NCI-H510A treated with DMSO at 0.1 percent for 48 hours (cell line): Measurements from ENCODE around the gene MSLN.
"Not testable (repeated sequence)": the region's sequence is repeated elsewhere in the genome, so short reads cannot be mapped to it uniquely, and the experiment has no call there.

ENCODE experiments used
- DNase-seq: peaks from one replicate; lab custom pipeline; 2025; lab: John Stamatoyannopoulos, UW

The MSLN gene

GRCh38 chr16:760545-761343, at the start of gene MSLN:
Gene MSLN (plus strand): TSS chr16:760734. CDS start chr16:762681, 1,947 bp downstream.
- no peak for DNase-seq

- DNase-seq: no peak
These were observed 49.5 kb upstream of the MSLN start for GRCh38 chr16:711084-711483.

GRCh38 chr16:711548-712320, 48.8 kb upstream of the MSLN start:
- DNase-seq: peak; percentile 34

GRCh38 chr16:712740-713250, 47.7 kb upstream of the MSLN start:
- DNase-seq: not testable (repeated sequence)

- DNase-seq: no peak
These were observed 46.5 kb upstream of the MSLN start for GRCh38 chr16:714079-714478.

GRCh38 chr16:714558-715476, 45.7 kb upstream of the MSLN start, which contains the start of gene METRN:
Gene METRN (plus strand): TSS chr16:715118. CDS start chr16:715290, 172 bp downstream.
- peak; percentile 53 for DNase-seq

GRCh38 chr16:715477-716199, 44.9 kb upstream of the MSLN start:
- no peak for DNase-seq

- DNase-seq: no peak
These were observed 44.4 kb upstream of the MSLN start for GRCh38 chr16:716200-716568.

GRCh38 chr16:716768-717325, 43.7 kb upstream of the MSLN start:
- no peak for DNase-seq

GRCh38 chr16:717450-718245, 42.9 kb upstream of the MSLN start:
- no peak for DNase-seq

GRCh38 chr16:718389-718788, 42.1 kb upstream of the MSLN start:
- DNase-seq: no peak

GRCh38 chr16:718922-719321, 41.6 kb upstream of the MSLN start:
- no peak for DNase-seq

GRCh38 chr16:719815-720446, 40.6 kb upstream of the MSLN start:
- no peak for DNase-seq

- peak; percentile 45 for DNase-seq
These were observed 40.0 kb upstream of the MSLN start for GRCh38 chr16:720447-720989.

GRCh38 chr16:720990-721764, 39.4 kb upstream of the MSLN start, which contains the start of gene ANTKMT:
Gene ANTKMT (plus strand): TSS chr16:721146. CDS start chr16:721275, 129 bp downstream.
- peak; percentile 61 for DNase-seq

- DNase-seq: no peak
These were observed 38.6 kb upstream of the MSLN start for GRCh38 chr16:721765-722540.

GRCh38 chr16:722835-723633, 37.5 kb upstream of the MSLN start:
- no peak for DNase-seq
